Heart left ventricle (tissue), 13 donors: ENCODE data around the gene KRT81.

Experiments used
- CTCF ChIP-seq, 12 donors: fragments of 200-600 bp; sonication (generic) in 4 of 12; IDR thresholded peaks; one replicate each; pipeline versions ENCODE4 v1.5.0 to v1.8.0; 2018 to 2022; ENCODE audit warnings: antibody characterized with exemption in 12 of 12, mild to moderate bottlenecking in 5 of 12
- POLR2A ChIP-seq, 2 donors: fragments of 450-650 bp; IDR thresholded peaks; one replicate each; pipeline ENCODE4 v1.6.1; 2017; ENCODE audit warnings: antibody characterized with exemption in 2 of 2, mild to moderate bottlenecking in 2 of 2, moderate library complexity in 2 of 2
- donor health status: ischemic (EF 13 %, LVEDD 7.1; RV severe dilation, severe dysfunction).
- donor health status: DM: no; HTN: yes; CAD: no.
- donor health status: DM: no; HTN: no; CAD: no.
- donor health status: ischemic (EF 25% LVEDD 6.9; RV normal size, moderate dysfunction).
- donor health status: ischemic (EF 25% LVEDD 5.7; RV mildly dilated, moderate dysfunction).
- donor health status: ischemic (EF 35%, LVEDD 5.7; RV mildly dilated, moderate dysfunction).
- donor health status: nonischemic (EF 11% LVEDD 7.7; RV severe dilation, severe dysfunction).
- donor health status: DM: yes; HTN: yes; CAD: no.
- donor health status: PGD.
- donor health status: ischemic (EF 29% LVEDD 5.4; RV normal size, mild dysfunction).
- donor health status: nonischemic (EF 23%, LVEDD 6.1; RV moderate dilation, normal function).

GRCh38 chr12:52336641-52337040 is 45.3 kb upstream of the KRT81 start:
- TF ChIP-seq CTCF (IDR thresholded peaks at IDR 0.05) (no peak), POLR2A (IDR thresholded peaks at IDR 0.05) (no peak)
